Measurements from ENCODE around the gene NRGN.

NRGN gene

DNA sequence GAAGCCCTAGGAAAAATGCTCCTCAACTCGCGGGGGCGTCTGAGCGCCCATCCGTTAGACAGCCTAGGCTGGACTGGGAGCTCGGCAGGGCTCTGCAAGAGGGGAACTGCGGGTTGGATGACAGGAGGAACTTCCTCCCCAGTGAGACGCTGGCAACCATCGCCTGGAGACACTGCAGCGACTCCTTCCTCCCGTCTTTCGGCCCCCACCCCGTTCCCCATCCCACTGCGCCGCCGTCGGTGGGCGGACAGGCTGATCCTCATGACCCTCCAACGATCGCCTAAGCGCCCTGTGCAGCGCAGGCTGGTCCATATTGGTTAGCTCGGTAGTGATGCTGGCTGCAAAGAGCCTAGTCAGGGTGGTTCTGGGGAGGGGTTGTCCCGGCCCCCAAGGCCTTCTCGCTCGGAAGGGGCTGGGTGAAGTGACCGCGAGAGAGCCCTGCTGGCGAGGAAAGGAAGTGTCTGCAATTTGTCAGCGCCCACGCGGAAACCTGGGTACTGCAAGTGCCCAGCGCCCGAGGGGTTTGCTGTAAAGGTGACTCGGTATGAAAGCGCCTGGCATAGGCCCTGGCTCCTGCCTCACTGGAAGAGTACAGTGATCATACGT is 638 bp downstream of the NRGN start:
- peak; percentile 39 for DNase-seq (ENCODE audit: low read depth)

DNA sequence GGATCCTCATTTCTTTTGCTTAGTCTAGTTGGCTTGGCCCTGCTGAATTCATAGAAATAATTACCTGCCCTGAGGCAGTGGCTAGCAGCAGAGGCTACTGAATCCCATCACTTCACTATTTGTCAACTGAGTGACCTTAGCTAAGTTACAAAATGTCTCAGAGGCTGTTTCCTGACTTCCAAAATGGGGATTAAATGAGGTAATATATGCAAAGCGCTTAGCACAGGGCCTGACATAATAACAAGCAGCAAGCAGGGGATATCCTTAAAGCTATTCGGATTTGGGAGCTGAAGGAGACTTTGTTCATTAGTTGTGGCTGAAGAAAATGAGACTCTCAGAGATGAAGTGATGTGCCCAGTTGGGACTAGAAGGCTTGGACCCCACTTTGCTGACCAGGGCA is 2.8 kb downstream of the NRGN start:
- no peak for DNase-seq (ENCODE audit: low read depth)

DNA sequence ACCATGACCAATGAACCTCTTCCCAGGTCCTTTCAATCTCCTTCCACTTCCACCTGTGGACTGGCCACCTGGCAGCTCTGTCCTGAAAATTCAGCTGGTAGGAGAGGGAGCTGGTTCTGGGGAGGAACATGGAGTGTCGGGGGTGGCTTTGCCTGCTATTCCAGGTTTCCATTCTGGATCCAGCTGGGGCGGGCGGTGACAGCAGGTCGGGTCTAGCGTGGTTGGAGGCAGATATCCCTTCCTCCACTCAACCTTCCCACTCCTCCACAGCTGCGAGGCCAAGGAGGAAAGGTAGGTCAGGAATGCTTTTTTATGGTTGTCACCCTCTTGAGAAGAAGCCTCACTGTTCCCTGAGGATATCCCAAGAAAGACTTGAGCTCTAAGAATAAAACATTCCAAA is 3.3 kb downstream of the NRGN start:
- DNase-seq (ENCODE audit: low read depth), result no peak

DNA sequence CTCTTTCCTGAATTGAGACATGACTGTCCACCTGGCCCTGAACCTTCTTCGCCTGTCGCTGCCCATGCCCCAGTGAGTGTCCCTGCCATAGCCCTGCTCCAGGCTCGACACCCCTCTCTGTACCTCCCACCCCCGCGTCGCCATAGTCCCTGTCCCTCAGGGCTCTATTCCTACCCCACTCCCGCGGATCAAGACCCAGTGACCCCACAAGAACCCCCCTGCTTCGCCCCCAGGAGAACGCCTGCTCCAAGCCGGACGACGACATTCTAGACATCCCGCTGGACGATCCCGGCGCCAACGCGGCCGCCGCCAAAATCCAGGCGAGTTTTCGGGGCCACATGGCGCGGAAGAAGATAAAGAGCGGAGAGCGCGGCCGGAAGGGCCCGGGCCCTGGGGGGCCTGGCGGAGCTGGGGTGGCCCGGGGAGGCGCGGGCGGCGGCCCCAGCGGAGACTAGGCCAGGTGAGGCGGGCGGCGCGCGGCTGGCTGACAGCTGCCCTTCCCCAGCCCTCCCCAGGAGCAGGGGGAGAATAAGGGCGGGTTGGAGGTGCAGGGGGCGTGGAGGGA is 5.6 kb downstream of the NRGN start:
- DNase-seq (ENCODE audit: low read depth), result no peak

GRCh38 chr11:124745835-124746620 is 6.3 kb downstream of the NRGN start:
- DNase-seq (ENCODE audit: low read depth), result no peak

DNA sequence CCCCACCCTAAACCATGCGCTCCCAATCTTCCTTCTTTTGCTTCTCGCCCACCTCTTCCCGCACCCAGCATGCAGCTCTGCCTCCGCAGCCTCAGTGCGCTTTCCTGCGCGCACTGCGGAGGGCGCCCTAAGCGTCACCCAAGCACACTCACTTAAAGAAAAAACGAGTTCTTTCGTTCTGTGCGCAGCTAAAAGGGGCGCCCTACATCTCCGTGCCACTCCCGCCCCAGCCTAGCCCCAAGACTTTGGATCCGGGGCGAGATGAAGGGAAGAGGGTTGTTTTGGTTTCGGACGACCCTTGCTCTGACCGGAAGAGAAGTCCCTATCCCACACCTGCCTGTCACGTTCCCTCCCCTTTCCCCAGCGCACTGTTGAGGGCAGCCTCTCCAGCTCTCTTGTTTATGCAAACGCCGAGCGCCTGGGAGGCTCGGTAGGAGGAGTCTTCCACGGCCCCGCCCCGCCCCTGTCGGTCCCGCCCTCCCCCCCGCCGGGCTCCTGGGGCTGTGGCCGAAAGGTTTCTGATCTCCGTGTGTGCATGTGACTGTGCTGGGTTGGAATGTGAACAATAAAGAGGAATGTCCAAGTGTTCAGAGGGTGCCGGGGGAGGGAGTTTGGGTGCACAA is 7.0 kb downstream of the NRGN start:
- peak; percentile 68 for DNase-seq (ENCODE audit: low read depth)

- no peak for DNase-seq (ENCODE audit: low read depth)
Measured at GRCh38 chr11:124747406-124748099, 7.8 kb downstream of the NRGN start.

- no peak for DNase-seq (ENCODE audit: low read depth)
Measured at GRCh38 chr11:124748100-124748418, 8.3 kb downstream of the NRGN start.

DNA sequence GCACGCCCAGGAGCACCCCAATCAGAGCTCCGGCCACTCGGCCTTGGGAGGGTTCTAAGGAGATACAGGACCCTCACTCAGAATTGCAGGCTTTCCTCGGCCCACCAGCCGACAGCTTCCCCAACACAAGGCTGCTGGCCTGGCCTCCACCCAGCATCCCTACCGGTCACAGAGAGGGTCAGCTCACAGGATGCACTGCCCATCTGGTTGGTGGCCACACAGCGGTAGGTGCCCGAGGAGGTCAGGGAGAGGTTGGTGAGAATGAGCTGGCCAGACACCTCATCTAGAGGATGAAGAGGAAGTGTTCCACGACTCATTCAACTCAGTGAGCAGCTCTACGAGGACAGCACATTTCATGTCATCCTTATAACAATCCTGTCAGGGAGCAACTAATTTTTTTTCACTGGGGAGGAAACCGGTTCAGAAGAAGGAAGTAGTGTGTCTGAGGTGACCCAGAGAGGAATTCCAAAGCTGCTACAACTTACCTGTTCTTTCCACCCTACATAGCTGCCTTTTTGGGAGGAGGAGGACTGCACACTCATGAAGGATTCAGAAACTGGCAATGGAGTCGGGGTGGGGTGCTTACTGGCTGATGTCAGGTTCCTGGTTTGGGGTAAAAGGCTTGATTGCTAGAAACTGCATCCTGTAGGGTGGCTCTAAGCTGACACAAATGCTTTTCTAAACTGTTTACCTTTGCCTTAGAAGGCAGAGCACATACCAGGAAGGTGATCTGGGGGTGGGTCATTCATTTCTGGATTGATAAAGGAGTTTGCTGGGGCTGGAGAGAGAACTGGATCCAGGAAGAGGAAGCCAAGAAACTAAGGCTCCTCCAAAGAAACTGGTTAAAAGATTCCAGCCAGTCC is 9.0 kb downstream of the NRGN start:
- DNase-seq (ENCODE audit: low read depth), result no peak

DNA sequence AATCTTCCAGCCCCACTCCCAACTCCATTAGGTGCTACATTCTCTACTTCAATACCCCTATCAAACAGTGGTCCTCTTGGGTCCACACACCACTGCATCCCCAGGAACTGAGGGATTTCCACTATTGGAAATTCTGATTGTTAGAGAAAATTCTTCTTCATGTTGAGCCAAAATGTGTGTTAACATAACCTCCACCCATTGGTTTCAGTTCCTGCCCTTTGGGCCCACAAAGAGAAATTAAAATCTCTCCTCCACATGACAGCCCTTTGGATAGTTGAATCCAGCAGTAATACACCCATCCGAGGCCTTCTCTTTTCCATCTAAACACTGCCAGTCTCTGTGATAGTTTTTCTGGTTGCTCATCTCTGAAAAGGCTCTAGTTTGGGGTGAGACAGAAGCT is 10.2 kb downstream of the NRGN start:
- no peak for DNase-seq (ENCODE audit: low read depth)

DNA sequence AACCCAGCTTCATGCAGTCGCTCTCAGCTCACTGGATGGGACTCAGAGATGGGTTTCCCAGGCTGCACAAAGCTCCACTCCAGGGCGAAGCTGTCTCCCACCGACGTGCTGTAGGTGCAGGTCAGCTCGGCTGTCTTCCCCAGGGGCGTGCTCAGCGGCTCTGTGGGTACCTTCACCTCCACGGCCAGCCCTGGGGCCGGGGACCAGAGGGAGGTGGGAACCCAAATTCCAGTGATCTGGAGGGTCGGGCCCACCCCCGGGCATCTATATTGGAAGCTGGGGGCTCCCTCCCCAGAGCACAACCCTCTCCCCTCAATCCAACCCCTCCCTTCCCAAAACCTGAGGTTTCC is 11.6 kb downstream of the NRGN start:
- no peak for DNase-seq (ENCODE audit: low read depth)

DNA sequence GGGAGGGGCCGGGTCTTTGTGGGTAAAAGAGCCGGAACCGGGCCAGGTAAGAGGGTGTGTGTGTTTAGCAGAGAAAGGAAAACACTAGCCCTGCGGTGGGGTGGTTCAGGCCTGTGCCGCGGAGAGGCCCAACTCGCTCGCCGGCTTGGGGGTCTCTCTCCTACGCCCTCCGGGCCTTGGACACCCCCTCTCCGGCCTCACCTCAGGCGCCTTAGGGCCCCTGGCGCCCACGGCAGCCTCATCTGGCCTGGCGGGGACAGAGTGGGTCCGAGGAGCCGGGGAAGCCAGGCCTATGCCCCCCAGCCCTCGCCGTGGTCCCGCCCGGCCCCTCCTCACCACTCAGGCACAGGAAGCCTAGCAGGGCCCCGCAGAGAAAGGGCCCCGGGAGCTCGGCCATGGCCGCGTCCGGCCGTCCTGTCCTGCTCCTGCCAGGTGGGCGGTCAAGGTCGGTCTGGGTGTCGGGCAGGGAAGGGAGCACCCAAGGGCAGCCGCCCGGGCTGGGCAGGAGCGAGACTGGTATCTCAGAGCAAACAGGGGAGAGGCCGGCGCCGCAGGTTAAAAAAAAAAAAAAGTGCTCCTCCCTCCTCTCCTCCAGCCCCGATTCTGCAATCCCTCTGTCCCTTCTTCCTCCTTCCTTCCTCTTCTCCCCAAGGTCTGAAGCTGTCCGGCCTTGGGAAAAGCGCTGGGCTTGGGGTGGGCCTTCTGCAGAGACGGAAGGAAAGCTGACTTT is 12.2 kb downstream of the NRGN start, which contains the start of gene VSIG2:
Gene VSIG2, minus strand, starts transcription at position 515 of the 730 bp plus-strand sequence. Its CDS starts 118 bp downstream, at position 397.
- DNase-seq (ENCODE audit: low read depth), result no peak

DNA sequence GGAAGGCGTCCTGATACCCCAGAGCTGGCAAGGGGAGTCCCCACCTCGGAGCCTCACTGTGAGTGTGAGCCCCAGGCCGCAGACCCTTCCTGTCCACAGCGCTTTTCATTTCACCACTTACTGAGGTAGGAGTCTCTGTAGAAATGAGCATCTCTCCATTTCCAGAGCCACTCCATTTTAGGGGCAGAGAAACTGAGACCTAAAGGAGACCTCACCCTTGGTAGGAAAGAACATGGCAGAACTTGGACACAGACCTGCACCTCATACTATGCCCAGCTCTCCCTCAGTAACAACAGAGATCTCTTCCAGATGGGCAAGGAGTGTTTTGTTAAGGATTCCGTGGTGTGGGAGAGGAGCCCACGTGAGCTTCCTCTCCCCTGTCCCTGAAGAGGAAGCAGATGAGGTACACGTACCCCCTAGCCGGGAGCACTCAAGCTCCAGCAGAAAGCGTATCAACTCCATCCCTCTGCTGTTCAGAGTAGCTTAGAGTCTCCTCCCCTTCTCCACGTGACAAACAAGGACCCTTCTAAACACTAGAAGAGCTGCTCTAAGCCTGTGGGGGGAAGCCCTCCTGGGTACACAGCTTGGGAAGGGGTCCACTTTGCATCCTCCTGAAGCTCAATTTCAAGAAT is 12.8 kb downstream of the NRGN start:
- DNase-seq (ENCODE audit: low read depth), result no peak

DNA sequence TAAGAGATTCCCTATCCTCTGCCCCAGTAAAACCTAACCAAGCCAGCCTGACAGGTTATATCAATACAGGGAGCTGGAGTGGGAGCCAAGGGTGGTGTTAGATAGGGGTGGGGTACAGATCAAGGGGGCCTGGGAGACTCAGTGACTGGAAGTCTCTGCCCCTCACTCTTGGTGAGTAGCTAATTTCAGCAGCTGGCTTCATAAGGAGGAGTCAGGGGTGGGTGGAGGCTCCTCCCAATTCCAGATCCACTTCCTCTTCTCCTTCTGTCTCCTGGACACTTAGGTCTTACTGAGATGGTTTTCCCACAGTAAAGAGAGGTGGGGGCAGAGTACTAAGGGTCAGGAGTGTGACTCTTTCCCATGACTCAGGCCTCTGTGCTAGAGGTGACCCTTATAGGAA is 13.5 kb downstream of the NRGN start:
- no peak for DNase-seq (ENCODE audit: low read depth)

- no peak for DNase-seq (ENCODE audit: low read depth)
Measured at GRCh38 chr11:124753624-124754023, 13.9 kb downstream of the NRGN start.

GRCh38 chr11:124754309-124754708 is 14.6 kb downstream of the NRGN start:
- DNase-seq (ENCODE audit: low read depth), result no peak

DNA sequence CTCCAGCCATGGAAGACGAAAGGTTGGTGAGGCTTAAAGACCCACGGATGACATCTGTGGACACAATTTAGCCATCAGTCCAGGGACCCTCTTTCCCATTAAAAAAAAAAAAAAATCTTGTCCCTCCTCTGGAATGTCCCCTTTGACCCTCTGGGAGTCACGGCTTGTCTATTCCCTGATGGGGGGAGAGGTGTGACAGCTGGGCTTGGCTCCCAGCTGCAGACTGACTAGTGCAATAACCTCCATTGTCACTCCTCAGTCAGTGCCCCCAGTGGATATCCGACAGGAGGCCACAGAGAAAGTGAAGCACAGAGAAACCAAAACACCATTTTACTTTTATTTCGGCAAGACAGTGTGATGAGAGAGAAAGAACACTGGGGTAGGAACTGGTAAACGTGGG is 15.0 kb downstream of the NRGN start:
- no peak for DNase-seq (ENCODE audit: low read depth)

DNA sequence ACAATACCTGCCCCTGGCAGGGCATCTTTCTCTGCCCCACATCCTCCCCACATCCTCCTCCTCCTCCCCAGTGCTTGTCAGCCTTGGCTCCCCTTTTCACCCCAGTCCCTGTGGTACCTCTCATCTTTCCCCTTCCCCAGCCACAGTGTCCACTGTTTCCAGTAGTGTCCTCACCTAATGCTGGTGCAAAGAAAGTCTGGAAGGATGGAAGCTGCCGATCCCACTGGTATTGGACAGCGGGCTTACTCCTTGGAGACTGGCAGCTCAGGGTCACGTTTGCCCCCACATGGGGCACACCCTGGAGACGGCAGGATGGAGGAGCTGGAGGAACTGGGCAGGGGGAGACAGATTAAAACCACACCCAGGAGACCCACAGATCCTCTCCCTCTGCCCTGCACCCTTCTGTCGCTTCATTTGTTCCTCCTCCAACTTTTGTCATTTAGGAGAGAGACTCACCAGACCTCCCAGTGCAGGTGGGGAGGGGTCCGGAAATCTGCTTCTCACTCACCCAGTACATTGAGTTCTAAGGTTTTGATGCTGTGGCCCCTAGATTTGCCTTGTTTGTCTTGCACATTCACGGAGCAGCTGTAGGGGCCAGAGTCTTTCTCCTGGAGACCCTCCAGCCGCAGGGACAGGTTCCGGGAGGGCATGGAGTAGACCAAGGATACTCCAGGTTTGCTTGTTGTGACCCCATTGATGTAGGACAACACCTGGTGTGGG is 16.5 kb downstream of the NRGN start:
- no peak for DNase-seq (ENCODE audit: low read depth)

- DNase-seq (ENCODE audit: low read depth), result no peak
Measured at GRCh38 chr11:124756753-124757227, 17.0 kb downstream of the NRGN start.

- no peak for DNase-seq (ENCODE audit: low read depth)
Measured at GRCh38 chr11:124757320-124757719, 17.6 kb downstream of the NRGN start.

Measured in activated T-cell treated with anti-CD3 and anti-CD28 coated beads for 24 hours (primary cell).